COR-L47 (cell line): ENCODE data around the gene OVAAL.

Source experiments
- DNase-seq: peaks from one replicate; lab custom pipeline; 2025; lab: John Stamatoyannopoulos, UW

OVAAL gene

GRCh38 chr1:180571060-180571831 lies 12.5 kb downstream of the OVAAL start:
- DNase-seq: no peak

GRCh38 chr1:180571832-180572636 lies 13.3 kb downstream of the OVAAL start:
- no peak for DNase-seq

- no peak for DNase-seq
Observed at GRCh38 chr1:180572760-180573159, 14.0 kb downstream of the OVAAL start.

- DNase-seq: no peak
Observed at GRCh38 chr1:180574031-180574713, 15.4 kb downstream of the OVAAL start.

DNA sequence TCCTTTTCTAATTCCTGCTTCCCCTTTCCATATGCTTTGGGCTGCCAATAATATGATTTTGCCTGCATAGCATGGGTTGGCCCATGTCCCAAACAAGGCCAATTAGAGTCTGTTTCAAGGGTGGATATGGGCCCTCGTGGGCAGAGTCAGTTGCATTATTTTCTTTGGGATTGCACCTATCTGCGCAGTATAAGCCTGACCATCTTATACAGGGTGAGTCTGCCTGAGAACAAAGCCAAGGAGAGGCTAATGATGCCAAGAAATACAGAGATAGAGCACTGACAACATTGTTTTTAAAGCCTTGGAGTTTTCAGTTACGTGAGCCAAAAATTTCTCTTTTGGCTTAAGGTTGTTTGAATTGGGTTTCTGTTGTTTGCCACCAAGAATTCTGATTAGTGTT lies 18.6 kb downstream of the OVAAL start:
- no peak for DNase-seq

- DNase-seq: peak; percentile 49
Observed at GRCh38 chr1:180579961-180580611, 21.3 kb downstream of the OVAAL start.

GRCh38 chr1:180581635-180582039 lies 22.9 kb downstream of the OVAAL start:
- DNase-seq: no peak

DNA sequence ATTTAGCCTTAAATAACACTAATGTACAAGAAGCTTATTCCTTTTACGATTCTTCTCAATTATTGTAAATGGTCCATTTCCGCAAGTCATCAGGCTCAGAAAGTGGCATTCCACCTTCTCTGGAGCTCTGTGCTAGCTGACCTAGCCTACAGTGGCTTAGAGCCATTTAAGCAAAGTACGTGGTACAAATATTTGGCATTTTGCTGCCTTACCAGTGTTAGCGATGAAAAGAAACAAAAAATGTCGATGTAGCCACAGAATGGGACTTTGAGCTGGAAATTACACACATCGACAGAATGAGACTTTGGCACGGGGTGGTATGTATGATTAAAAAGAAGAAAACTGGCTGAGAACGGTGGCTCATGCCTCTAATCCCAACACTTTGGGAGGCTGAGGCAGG lies 26.1 kb downstream of the OVAAL start:
- no peak for DNase-seq

GRCh38 chr1:180585994-180586359 lies 27.2 kb downstream of the OVAAL start:
- no peak for DNase-seq

DNA sequence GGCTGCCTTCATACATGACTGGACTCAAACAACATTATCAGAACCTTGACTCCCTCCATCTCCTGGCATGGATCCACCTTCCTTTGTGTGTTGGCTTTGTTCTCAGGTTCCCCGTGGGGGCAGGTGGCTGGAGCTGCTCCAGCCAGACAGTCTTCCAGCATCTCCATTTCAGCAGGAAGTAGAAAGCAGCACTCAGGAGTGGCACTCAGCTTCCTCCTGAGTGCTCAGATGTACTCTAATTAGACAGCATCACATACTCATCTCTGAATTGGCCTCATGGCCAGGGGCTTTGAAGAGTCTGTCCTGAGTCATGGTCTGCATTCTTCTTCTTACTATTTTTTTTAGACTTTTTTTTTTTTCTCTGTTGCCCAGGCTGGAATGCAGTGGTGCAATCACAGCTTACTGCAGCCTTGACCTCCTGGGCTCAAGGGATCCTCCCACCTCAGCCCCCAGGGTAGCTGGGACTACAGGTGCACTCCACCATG lies 27.9 kb downstream of the OVAAL start:
- peak; percentile 95 for DNase-seq

- DNase-seq: no peak
Observed at GRCh38 chr1:180588121-180588520, 29.4 kb downstream of the OVAAL start.

DNA sequence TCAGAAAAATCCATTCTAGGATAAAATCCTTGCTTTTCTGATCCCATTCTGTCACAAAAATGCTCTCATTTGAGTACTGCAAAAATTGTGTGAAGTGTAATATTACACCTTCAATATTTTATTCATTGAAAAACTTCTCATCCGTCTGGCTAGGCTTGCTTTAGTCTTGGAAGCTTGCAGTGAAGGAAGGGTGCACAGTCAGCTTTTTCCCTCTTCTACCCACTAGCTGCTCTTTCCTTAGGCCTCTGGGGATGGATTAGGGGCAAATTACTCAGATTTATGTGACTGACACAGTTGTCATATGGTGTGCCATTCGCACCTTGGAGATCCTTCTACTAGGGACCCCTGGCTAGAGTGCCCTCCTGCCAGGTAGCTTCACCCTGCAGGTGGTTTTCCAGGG lies 32.1 kb downstream of the OVAAL start:
- no peak for DNase-seq

- no peak for DNase-seq
Observed at GRCh38 chr1:180593382-180593781, 34.6 kb downstream of the OVAAL start.

- no peak for DNase-seq
Observed at GRCh38 chr1:180594723-180595122, 36.0 kb downstream of the OVAAL start.

GRCh38 chr1:180595966-180596365 lies 37.2 kb downstream of the OVAAL start:
- no peak for DNase-seq

DNA sequence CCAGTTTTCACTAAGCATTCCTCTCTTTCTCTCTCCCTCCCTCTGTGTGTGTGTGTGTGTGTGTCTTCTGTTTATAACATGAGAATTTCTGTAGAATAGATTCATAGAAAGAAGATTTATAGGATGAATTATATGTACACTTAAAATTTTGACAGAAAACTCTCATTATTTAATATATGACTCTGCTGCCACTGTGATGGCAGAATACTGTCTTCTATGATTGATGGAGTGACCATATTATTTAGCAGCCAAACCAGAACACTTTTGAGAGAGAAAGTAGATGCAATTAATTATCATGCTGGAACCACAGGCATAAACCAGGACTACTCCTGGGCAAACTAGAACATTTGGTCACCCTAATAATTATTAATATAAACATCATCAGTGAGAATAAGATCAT lies 38.8 kb downstream of the OVAAL start:
- no peak for DNase-seq

GRCh38 chr1:180598333-180598974 lies 39.7 kb downstream of the OVAAL start:
- DNase-seq: no peak

GRCh38 chr1:180600343-180600742 lies 41.6 kb downstream of the OVAAL start:
- no peak for DNase-seq

DNA sequence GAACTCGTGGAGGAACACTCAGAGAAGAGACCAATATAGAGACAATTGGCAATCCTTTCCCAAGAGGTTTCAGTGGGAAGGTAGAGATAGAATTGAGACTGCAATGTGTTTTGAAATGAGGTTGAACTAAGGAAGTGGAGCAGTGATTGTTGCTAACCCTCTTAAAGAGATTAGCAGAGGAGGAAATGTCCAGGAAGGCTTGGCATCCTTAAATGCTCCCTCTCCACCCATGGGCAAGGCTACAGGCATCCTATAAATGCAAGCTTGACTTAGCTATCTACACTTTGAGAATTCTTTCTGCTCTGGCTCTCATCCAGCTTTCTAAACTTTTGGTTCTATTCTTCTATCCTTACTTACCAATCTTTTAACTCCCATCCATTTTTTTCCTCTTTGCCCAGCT lies 42.7 kb downstream of the OVAAL start:
- DNase-seq: no peak

DNA sequence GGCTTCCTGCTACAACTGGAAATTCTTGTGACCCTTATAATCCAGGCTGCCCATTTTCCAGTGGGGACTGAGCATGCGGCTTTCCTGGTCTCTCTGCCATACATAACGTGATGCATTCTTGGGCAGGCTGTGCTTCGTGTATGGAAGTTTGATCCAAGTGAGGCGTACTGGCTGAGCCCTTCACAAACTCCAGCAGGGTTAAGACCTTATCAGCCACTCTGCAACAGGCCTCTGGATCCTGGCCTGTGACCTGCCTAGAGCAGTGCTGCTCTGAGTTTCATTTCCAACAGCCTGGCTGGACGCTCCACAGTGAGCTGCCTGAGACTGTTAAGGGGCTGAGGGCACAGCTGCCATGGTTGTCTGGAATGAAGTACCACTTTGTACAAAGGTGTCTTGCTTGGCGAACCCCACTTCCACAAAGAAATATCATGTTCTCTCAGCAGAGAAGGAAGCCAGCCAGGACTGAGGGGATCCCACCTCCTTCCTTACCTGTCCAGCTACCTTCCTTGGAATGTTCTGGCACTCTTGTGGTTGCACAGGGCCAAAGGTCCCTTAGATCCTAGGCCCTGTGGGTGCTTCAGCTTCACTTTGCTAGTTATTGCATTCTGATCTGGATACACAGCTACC lies 44.6 kb downstream of the OVAAL start:
- no peak for DNase-seq

GRCh38 chr1:180603850-180604226 lies 45.1 kb downstream of the OVAAL start:
- no peak for DNase-seq
